KMS-11 (cell line): ENCODE data around the gene INPP4A.

Experiments used
- H2AFZ ChIP-seq: fragments of 200-600 bp; sonication (generic); 2 replicates; pipeline ENCODE4 v1.6.1; 2016; ENCODE audit warnings: antibody characterized with exemption, mixed run types, low read depth
- H3K27ac ChIP-seq: fragments of 200-600 bp; sonication (generic); 2 replicates; pipeline ENCODE4 v1.6.1; 2016; ENCODE audit warnings: mild to moderate bottlenecking, mixed run types
- H3K27me3 ChIP-seq: fragments of 200-600 bp; sonication (generic); 2 replicates; pipeline ENCODE4 v1.6.1; 2017; ENCODE audit warnings: mild to moderate bottlenecking, low read depth, mixed run types, moderate library complexity; ENCODE audit not compliant: insufficient read depth
- H3K36me3 ChIP-seq: fragments of 200-600 bp; sonication (generic); 2 replicates; pipeline ENCODE4 v1.6.1; 2017; ENCODE audit warnings: mild to moderate bottlenecking, mixed run types; ENCODE audit not compliant: insufficient read depth
- H3K4me1 ChIP-seq: fragments of 200-600 bp; sonication (generic); 2 replicates; pipeline ENCODE4 v1.6.1; 2016; ENCODE audit warnings: mild to moderate bottlenecking, low read depth, mixed run types; ENCODE audit not compliant: poor library complexity, severe bottlenecking
- H3K4me2 ChIP-seq: fragments of 200-600 bp; sonication (generic); 2 replicates; pipeline ENCODE4 v1.7.0; 2016; ENCODE audit warnings: mild to moderate bottlenecking, mixed run types
- H3K4me3 ChIP-seq: fragments of 200-600 bp; sonication (generic); IDR thresholded peaks from 2 replicates; pipeline ENCODE4 v1.6.1; 2017; ENCODE audit warnings: low read depth, low read length, mixed read lengths; ENCODE audit not compliant: insufficient read depth
- H3K79me2 ChIP-seq: fragments of 200-600 bp; sonication (generic); 2 replicates; pipeline ENCODE4 v1.6.1; 2016; ENCODE audit warnings: low read depth, mixed run types; ENCODE audit not compliant: insufficient read depth
- H3K9ac ChIP-seq: fragments of 200-600 bp; sonication (generic); 2 replicates; pipeline ENCODE4 v1.6.1; 2016; ENCODE audit warnings: mild to moderate bottlenecking, mixed run types
- H4K20me1 ChIP-seq: fragments of 200-600 bp; sonication (generic); 2 replicates; pipeline ENCODE4 v1.6.1; 2016; ENCODE audit warnings: mild to moderate bottlenecking, mixed run types; ENCODE audit not compliant: insufficient read depth
- TF ChIP-seq, protein P1 (sequence below): fragments of 200-600 bp; sonication (generic); conservative IDR thresholded peaks from 2 replicates; pipeline ENCODE4 v1.6.1; 2017; ENCODE audit warnings: low read depth, mild to moderate bottlenecking, antibody characterized with exemption, low read length, moderate library complexity, mixed read lengths

The INPP4A gene

DNA sequence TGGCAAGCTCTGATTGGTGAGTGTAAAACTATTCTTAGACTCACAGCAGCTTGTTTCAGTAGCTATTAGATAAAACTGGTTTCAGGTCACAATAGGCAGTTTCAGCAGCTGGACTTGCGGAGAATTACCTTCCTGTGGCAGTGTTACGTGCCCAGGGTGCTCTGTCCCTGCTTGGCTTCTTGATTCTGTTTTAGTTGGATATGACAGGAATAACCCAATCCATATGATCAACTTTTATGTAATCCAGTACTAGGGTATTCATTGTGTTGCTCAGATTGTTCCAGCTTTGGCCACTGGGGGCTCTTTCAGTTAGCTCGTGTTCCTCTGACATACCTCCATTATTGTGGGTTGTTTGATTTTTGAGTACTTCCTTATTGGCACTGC, 43.1 kb downstream of the INPP4A start:
- TF ChIP-seq, protein P1, sequence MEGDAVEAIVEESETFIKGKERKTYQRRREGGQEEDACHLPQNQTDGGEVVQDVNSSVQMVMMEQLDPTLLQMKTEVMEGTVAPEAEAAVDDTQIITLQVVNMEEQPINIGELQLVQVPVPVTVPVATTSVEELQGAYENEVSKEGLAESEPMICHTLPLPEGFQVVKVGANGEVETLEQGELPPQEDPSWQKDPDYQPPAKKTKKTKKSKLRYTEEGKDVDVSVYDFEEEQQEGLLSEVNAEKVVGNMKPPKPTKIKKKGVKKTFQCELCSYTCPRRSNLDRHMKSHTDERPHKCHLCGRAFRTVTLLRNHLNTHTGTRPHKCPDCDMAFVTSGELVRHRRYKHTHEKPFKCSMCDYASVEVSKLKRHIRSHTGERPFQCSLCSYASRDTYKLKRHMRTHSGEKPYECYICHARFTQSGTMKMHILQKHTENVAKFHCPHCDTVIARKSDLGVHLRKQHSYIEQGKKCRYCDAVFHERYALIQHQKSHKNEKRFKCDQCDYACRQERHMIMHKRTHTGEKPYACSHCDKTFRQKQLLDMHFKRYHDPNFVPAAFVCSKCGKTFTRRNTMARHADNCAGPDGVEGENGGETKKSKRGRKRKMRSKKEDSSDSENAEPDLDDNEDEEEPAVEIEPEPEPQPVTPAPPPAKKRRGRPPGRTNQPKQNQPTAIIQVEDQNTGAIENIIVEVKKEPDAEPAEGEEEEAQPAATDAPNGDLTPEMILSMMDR, result peak; percentile 68
- Histone ChIP-seq H3K27me3 (no peaks in the 10 kb centered on the region), H3K36me3 (no peaks in the 10 kb centered on the region), H3K9ac (peak overlapping the region; percentile 79; the same call in 1 of the 2 replicates), H2AFZ (no peak overlapping the region), H3K79me2 (peaks cover 90% of the 10 kb centered on the region), H3K27ac (peak overlapping the region; percentile 99), H3K4me1 (peaks cover 99% of the 10 kb centered on the region), H4K20me1 (no peaks in the 10 kb centered on the region), H3K4me2 (peak overlapping the region; percentile 97), H3K4me3 (no peak overlapping the region)

DNA sequence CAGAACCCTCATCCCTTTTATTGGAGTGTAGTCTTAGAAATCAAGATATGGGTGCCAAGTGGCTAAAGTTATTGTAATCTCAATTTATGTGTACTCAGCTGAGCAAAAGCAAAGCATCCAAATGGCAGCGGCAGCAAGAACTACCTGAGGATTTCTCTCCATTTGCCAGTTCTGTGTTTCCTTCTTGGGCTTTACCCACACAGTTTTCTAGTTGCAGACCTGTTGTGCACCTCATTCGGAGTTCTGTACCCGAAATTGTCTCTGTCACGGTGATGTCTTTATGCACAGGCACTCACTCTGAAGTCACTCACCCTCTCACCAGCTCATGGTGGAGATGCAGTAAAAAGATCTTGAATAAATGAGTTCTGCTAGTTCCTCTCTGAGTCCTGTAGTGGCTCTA, 43.6 kb downstream of the INPP4A start:
- H3K4me3 ChIP-seq, result no peak overlapping the region
- peaks cover 91% of the 10 kb centered on the region for H3K79me2 ChIP-seq
- no peaks in the 10 kb centered on the region for H4K20me1 ChIP-seq
- H3K36me3 ChIP-seq, result no peaks in the 10 kb centered on the region
- H3K4me1 ChIP-seq, result peaks cover 99% of the 10 kb centered on the region
- TF ChIP-seq, protein P1, result no peak
- no peaks in the 10 kb centered on the region for H3K27me3 ChIP-seq
- H3K9ac ChIP-seq, result peak overlapping the region; percentile 79; the same call in 1 of the 2 replicates
- no peak overlapping the region for H2AFZ ChIP-seq
- peak overlapping the region; percentile 97 for H3K4me2 ChIP-seq
- peak overlapping the region; percentile 99 for H3K27ac ChIP-seq

DNA sequence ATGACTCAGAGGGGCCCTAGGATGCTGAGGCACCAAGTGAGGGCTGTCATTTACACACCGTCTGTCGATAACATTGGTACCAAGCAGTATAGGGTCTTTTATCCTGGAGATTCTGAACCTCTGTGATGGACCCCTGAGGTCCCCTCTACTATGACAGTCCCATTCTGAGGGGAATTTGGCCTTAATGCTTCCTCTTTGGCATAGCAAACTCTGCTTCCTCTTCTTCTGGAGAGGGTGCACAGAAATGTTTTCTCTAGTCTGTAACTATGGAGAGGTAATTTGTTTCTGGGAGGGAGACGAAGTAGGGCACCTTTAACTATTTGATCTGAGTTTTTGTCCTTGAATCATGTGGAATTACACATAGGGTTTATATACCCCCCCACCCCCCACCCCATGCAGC, 44.8 kb downstream of the INPP4A start:
- TF ChIP-seq, protein P1, result no peak
- Histone ChIP-seq H4K20me1 (no peaks in the 10 kb centered on the region), H3K4me1 (peaks cover 91% of the 10 kb centered on the region), H3K27me3 (no peaks in the 10 kb centered on the region), H3K27ac (peak overlapping the region; percentile 99), H3K9ac (peak overlapping the region; percentile 79; the same call in 1 of the 2 replicates), H3K4me3 (no peak overlapping the region), H3K4me2 (peak overlapping the region; percentile 97), H3K36me3 (no peaks in the 10 kb centered on the region), H3K79me2 (peaks cover 91% of the 10 kb centered on the region), H2AFZ (no peak overlapping the region)

DNA sequence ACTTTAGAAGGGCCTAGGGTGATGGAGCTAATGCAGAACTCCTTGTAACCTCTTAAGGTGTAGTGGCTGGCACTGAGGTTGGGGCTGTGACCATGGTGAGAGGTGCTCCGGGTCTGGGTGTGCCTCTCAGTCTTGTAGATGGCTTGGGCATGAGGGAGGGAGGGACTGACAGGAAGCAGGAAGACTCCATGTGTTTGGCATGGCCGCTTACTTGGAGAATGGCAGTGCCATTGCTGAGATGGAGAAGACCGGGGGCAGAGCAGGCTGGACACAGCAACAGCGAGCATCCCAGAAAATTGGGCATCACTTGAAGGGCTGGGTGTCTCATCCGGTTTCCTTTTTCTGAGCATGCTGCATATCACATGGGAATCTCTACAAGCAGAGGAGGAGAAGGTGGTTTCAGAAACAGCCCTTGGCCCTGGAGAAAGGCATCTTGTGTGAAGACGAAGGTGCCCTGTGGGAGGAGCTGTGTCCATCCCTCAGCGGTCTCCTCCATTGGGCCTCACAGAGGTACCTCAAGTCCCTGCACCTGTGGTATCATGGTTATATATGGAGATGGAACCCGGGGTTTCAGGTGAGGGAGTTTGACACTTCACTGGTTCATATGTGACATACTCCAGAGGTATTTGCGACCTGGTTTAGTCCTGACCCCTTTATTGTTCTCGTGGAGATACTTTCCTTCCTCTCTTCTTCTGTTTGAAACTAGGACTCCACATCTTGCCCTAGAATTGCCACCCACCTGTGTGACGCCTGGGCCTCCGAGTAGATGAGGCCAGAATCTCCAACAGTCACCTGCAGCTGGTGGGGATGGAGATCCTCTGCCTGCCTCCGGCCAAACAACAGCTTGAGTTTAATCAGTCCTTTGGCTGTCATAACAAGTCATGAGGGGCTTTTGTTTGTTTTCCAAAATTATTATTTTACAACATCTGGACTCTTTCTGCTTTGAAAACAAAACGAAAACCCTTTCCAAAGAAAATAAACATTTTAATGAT, 45.6 kb downstream of the INPP4A start:
- Histone ChIP-seq H3K36me3 (no peaks in the 10 kb centered on the region), H2AFZ (no peak overlapping the region), H3K9ac (no peak overlapping the region), H3K4me1 (peaks cover 83% of the 10 kb centered on the region), H3K4me3 (no peak overlapping the region), H3K27me3 (no peaks in the 10 kb centered on the region), H3K79me2 (peaks cover 94% of the 10 kb centered on the region), H3K27ac (peak overlapping the region; percentile 99), H3K4me2 (peak overlapping the region; percentile 97; the same call in 1 of the 2 replicates), H4K20me1 (no peaks in the 10 kb centered on the region)
- TF ChIP-seq, protein P1, result no peak
